ENCODE data around the gene DUOXA2. TPM values are rescaled to one million over a fixed set of nuclear protein-coding genes. Genes with fewer than 3 reads are reported as not detected.

The DUOXA2 gene
- total RNA-seq, 1 donor from 2014 or later = not detected

DNA sequence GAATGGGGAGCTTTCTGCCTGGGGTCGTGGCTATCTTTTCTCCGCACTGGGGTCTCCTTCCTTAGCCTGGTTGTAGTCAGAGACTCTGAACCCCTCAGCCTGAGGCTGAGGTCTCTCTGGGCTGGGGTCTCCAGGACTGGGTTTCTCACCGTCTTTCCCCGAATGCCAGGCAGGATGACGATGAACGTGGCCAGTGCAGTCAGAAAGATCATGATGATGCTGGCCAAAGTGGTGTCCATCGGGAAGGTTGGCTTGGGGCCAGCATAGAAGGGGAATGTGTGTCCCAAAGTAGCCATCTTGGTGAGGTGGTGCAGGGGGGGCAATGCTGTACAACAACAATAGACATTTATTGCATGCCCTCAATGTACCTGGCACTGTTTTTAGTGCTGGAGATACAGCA lies 8.6 kb downstream of the DUOXA2 start:
- H3K27me3 Mint-ChIP-seq = peaks cover 64% of the 10 kb centered on the region
- no peak overlapping the region for H3K4me3 Mint-ChIP-seq (ENCODE audit: low read depth)
- DNase-seq (ENCODE audit: low spot score, unreplicated experiment) = no peak
- H3K27ac Mint-ChIP-seq = no peak overlapping the region
- no peak for TF ChIP-seq CTCF (IDR thresholded peaks at IDR 0.05; ENCODE audit: unreplicated experiment)
- peaks cover 1% of the 10 kb centered on the region for H3K4me1 Mint-ChIP-seq (ENCODE audit: low read depth)
- H3K9me3 Mint-ChIP-seq (ENCODE audit: low read depth) = no peaks in the 10 kb centered on the region
- no peaks in the 10 kb centered on the region for H3K36me3 Mint-ChIP-seq (ENCODE audit: insufficient read depth)

DNA sequence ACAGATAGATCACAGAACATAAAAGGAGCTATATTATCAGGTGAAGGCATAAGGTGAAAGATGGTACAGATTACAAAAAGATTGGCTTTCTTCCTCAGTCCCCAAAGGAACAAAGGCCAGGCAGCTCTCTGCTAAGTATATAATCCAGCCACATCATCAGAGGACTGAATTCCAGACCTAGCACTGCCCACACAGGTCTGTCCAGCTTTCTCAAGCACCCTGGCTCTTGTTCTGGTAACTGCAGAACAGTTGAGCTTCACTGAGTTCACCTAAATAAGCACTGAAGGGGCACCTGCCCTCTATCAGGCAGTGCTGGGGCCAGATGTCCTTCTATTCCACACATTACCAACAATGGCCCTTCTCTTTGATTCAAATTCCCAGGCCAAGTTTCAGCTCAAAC lies 9.3 kb downstream of the DUOXA2 start:
- H3K27ac Mint-ChIP-seq = no peak overlapping the region
- H3K9me3 Mint-ChIP-seq (ENCODE audit: low read depth) = no peaks in the 10 kb centered on the region
- no peaks in the 10 kb centered on the region for H3K36me3 Mint-ChIP-seq (ENCODE audit: insufficient read depth)

GRCh38 chr15:45126535-45127158 lies 12.5 kb downstream of the DUOXA2 start:
- Mint-ChIP-seq H3K4me1 (ENCODE audit: low read depth) (peaks cover 3% of the 10 kb centered on the region), H3K9me3 (ENCODE audit: low read depth) (no peaks in the 10 kb centered on the region), H3K36me3 (ENCODE audit: insufficient read depth) (no peaks in the 10 kb centered on the region), H3K27me3 (peaks cover 79% of the 10 kb centered on the region), H3K4me3 (ENCODE audit: low read depth) (no peak overlapping the region), H3K27ac (no peak overlapping the region)
- peak; percentile 47 for TF ChIP-seq CTCF (IDR thresholded peaks at IDR 0.05; ENCODE audit: unreplicated experiment)
- DNase-seq (ENCODE audit: low spot score, unreplicated experiment) = no peak

More for the DNA sequence above, 9.3 kb downstream of the DUOXA2 start:
- peaks cover under 1% of the 10 kb centered on the region for H3K4me1 Mint-ChIP-seq (ENCODE audit: low read depth)
- H3K4me3 Mint-ChIP-seq (ENCODE audit: low read depth) = no peak overlapping the region
- TF ChIP-seq CTCF (IDR thresholded peaks at IDR 0.05; ENCODE audit: unreplicated experiment) = no peak
- DNase-seq (ENCODE audit: low spot score, unreplicated experiment) = no peak
- H3K27me3 Mint-ChIP-seq = peaks cover 64% of the 10 kb centered on the region

- H3K4me1 Mint-ChIP-seq (ENCODE audit: low read depth) = peaks cover 5% of the 10 kb centered on the region
Measured at GRCh38 chr15:45128971-45129639, 15.0 kb downstream of the DUOXA2 start.

More at GRCh38 chr15:45128971-45129639, 15.0 kb downstream of the DUOXA2 start:
- no peak for TF ChIP-seq CTCF (IDR thresholded peaks at IDR 0.05; ENCODE audit: unreplicated experiment)
- no peak for DNase-seq (ENCODE audit: low spot score, unreplicated experiment)
- H3K27me3 Mint-ChIP-seq = peaks cover 86% of the 10 kb centered on the region
- H3K9me3 Mint-ChIP-seq (ENCODE audit: low read depth) = no peaks in the 10 kb centered on the region
- peak overlapping the region; percentile 40 for H3K4me3 Mint-ChIP-seq (ENCODE audit: low read depth)
- no peak overlapping the region for H3K27ac Mint-ChIP-seq
- H3K36me3 Mint-ChIP-seq (ENCODE audit: insufficient read depth) = no peaks in the 10 kb centered on the region
